ENCODE measurements around the gene TMEM74B.

Gene TMEM74B

DNA sequence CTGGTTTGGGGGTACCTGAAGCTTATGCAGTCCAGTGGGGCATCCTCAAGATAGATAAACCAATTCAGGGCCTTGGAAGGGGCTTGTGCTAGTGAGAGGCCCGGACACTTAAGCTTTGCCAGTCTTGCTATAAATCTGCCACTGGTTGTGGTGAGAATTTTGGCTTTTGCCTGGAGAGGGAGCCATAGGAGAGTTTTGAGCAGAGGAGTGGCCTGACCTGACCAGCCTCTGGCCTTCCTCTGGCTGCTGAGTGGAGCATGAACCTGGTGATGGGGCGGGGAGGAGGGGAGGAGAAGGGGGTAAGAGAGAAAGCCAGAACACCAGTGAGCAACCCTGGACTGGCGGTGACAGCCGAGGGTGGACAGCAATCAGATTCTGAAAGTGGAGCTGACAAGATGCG is 7.1 kb downstream of the TMEM74B start:
- no peak for DNase-seq

DNA sequence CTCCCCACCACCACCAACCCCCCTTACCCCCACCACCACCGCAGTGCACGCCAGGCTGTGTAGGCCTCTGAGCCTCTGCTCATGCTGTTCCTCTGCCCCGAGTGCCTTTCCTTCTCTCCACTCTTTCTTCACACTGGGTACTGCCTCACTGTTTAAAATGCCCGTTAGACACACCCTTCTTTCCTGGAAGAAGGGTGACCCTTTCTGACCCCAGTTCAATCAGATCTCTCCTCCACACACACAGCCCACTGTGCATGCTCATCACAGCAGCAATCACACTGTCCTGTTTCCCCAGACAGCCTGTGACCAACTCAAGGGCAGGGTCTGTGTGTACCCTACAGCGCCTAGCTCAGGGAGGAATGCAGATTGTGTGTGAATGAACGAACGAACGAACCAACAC is 10.0 kb downstream of the TMEM74B start:
- no peak for DNase-seq

DNA sequence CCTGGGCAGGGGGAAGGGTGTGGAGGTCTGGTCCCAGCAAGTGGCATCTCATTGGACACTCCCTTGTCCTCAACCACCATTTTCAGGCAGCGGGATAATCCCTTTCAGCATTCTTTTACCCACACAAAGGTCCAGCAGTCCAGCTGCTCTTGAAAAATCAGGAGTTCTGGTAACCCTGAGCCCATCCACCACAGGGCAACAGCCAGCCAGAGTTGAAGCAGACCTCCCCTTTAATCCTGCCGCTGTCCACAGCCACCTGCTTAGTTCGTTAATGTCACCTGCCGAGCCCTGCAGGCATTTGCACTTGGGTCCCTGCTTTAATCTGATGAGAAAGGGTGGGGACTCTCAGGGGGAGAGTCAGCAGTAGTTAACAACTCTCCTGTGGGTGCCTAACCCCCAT is 11.1 kb downstream of the TMEM74B start:
- DNase-seq: no peak

DNA sequence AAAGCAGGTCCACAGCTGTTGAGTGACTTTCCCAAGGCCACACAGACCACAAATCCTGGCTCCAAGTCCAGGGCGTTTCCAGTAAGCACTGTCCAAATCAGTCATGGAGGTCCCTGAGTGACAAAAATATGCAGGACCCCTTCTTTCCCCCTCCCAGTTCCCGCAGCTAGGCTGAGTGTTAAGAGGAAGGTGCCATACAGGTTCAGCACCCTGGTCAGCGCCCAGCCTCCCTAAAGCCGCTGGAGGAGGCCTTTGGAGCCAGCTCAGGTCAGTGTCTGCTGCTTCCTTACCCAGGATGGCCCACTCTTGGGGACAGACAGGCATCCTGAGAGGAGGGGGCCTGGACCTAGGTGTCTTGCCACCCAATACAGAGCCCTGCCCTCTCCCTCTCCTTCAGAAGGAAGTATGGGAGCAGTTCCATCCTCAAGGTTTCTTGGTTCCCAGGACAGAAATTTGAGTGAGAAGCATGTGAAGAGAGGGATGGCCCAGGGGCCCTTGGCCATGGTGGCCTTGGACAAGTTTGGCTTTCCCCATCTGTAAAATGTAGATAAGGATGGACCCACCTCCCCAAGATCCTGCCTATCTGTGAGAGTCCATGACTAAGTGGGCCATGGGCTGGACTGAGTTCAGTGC is 13.2 kb downstream of the TMEM74B start:
- no peak for DNase-seq

DNA sequence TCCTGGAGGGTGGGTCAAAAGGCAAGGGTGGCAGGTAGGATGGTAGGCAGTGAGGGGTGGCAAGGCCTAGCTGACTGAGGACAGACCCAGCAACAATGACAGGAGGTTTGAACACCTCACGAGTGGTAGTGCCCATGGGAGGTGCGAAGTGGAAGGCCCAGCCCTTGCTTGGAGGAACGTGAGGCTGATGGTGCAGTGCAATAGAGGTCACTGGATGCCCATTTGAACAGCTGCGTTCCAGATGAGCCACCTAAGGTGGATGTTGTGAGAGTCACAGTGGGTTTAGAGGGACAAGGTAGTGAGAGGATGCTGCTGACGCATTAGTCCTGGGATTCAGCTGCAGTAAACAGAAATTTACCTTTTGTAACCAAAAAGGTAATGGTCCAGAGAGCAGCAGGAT is 15.6 kb downstream of the TMEM74B start:
- no peak for DNase-seq

DNA sequence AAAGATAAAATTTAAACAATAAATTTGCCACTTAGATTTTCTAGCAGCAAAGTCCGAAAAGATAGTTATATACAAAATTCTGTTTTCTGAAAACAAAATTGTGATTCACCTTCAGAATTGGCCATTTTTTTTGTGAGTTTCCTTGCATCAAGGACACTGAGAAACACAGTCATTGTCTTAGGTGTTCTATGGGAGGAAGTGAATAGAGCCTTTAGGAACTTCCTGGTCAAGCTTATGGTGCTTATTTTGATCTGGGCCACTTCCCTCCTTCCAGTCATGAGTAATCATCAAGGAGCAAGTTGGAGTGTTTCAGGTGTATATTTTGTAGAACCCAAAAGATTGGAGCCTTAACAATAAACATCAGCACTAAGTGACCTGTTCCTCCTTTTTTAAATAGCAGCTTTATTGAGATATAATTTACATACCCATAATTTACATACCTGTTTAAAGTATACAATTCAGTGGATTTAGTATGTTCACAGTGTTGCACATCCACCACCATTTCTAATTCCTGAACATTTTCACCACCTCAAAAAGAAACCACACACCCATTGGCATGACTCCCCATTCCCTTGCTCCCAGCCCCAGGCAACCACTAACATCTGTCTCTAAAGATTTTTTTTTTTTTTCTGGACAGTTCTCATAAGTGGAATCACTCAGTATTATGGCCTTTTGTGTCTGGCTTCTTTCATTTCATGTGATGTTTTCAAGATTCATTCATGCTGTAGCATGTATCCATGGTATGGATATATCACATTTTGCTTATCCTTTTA is 17.6 kb downstream of the TMEM74B start:
- DNase-seq: no peak

DNA sequence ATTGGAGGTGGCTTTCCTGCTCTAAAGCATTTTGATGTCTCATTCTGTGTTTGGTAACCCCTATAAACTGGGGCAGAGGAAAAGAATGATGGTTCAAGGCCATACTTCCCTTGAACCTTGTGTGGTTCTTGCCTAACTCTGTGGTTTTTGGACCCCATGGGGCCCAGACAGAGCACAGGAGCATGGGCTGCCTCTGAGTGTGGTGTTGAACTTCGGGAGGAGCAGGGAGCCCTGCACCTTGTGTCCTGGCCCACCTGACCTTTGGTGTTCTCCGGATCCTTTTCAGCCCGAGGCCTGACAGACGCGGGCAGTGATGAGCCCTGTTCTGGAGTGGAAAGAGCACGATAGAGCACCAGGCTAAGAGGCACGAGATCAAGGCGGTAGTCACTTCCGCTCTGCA is 18.8 kb downstream of the TMEM74B start:
- no peak for DNase-seq

DNA sequence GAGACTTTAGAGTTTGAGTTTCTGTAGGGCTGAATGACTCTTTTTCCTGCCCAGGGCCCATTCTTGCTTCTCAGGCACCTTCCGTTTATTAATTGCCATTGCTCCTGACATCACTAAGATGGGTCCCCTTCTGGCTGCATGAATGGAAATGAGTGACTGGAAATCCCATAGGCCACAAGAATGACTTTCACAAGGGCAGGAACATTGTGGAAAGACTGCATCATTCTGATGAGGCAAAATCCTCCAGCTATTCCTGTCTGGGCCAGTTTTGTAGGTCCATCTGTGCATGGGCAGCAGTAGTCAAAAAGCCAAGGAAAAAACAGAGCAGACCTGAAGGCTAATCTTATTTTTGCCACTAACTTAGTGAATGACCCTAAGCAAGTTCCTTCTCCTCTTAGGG is 19.3 kb downstream of the TMEM74B start:
- DNase-seq: no peak

DNA sequence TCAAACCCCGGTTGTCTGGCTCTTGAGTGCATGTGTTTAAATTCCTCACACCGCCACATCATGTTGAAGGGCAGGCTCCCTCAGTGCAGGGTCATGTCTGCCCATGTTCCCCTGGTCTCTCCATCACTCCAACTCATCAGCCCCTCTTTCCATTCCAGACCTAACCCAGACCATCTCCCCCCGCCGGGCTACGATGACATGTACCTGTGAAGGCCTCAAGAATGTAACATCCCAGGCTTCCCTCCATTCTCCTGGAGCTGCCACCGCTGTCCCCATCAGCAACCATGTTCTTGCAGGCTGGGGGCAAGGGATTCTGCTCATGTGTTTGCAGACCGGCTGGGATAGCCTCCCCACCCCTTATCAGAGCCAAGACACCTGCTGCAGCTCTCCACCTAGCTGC is 19.9 kb downstream of the TMEM74B start:
- no peak for DNase-seq

DNA sequence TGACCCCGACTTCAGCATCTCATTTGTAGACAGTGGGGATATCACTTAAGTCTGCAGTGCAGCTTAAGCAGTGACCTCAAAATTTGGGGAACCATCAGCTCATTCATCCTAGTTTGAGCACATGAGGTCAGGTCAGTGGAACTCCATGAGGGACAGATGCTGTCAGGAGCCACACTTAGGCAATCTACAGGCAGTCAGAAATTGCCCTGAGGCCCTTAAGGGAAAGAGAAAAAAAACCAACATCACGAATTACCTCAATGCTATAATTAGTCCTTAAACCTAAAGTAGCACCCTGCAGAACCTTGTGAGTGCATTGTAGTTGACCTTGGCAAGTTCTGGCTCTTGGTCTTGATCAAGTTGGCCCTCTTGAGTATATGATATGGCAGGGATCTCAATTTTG is 21.1 kb downstream of the TMEM74B start:
- no peak for DNase-seq

DNA sequence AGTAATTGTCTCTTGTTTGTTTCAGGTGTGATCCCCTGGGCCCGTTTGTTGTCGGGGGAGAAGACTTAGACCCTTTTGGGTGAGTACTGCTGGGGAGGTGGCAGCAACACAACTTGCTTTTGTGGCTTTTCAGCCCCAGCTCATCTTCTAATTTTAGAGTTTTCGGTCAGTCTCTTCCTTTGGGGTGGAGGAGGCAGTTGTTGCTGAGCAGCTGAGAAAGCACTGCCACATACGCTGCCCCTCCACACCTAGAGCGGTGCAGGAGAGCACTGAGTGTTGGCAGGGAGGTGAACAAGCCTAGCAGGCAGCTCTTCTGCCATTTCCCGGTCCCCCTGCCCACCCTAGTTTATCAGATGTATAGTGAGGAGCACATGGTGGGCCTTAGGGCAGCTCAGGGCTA is 21.7 kb downstream of the TMEM74B start:
- DNase-seq: no peak

DNA sequence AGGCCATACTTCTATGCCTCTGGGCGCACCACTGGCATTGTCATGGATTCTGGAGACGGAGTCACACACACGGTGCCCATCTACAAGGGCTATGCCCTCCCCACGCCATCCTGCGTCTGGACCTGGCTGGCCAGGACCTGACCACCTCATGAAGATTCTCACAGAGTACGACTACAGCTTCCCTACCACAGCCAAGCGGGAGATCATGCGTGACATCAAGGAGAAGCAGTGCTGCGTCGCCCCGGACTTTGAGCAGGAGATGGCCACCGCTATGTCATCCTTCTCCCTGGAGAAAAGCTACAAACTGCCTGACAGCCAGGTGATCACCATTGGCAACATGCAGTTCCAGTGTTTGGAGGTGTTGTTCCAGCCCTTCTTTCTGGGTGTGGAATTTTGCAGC is 23.8 kb downstream of the TMEM74B start:
- no peak for DNase-seq

DNA sequence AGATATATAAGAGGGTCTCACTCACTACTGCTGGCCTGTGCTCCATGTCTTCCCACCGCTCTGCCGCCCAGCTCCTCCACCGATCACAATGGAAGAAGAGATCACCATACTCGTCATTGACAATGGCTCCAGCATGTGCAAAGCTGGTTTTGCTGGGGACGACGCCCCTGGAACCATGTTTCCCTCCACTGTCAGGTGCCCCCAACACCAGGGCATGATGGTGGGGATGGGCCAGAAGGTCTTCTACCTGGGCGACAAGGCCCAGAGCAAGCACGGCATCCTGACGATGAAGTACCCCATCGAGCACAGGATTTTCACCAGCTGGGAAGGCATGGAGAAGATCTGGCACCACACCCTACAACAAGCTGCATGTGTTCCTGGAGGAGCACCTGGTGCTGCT is 24.3 kb downstream of the TMEM74B start:
- no peak for DNase-seq

DNA sequence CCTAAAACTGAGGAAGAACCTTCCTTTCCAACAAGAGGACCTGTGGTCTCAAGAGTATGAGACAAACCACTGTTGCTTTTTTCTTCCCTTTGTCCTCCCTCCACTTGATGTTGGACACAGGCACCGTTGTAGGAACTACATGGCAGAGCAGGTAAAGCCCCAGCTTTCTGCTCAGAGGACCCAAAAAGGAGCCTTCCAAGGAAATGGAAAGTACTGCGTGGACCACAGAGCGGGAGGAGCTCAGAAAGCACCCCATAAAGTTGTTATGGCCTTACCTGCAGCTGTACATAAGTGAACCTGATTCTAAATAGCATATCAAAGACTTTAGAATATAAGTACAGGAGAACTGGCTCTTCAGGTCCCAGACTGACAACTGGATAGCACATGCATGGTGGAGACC is 29.4 kb downstream of the TMEM74B start:
- no peak for DNase-seq

DNA sequence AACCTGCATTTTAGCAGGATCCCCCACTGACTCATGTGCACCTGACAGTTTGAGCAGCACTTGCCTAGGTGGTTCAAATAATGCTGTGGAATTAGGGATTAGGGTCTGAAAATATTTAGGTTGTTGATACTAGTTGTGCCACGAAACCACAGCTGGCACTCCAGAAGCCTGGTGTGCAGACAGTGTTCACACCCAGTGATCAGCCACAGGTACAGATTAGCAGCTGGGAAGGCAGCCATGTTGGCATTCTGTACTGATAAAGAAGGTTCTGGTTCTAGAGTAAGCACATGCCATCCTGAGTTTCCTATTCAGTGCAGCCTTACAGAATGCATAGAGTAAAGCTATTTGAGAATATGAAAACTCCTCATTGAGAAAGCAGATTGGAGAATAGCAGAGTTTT is 30.1 kb downstream of the TMEM74B start:
- no peak for DNase-seq

DNA sequence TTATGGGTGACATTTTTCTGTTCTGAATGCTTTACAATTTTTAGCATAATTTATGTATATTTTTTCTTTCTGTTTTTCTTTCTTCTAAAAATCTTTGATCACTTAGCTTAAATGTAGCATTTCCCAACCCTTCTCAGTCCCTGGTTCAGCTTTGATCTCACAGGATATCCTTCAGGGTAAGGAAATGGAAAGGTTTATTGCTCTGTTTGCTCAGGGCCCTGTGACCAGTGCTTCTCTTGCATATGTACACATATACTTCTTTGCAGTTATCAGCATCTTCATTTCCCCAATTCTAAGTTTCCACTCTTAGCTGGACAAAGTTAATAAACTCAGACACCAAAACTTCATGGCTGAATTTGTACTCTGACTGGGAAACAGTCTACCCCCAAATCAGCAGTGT is 30.6 kb downstream of the TMEM74B start:
- no peak for DNase-seq

DNA sequence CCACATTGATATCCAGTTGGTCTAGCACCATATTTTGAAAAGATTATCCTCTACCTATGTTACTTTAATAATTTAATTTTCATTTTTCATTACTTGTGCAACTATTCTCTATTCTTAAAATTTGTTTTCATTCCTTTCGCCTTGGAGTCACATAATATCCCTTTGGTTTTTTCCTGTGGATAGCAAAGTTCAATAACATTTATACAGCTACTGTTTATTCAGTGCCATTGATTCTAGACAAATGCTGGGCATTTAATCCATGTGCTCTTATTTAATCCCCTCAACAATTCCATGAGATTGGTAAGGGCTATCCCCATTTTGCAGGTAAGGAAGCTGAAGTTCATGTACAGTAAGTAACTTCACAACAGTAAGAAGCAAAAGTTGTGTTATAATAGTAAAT is 33.8 kb downstream of the TMEM74B start:
- no peak for DNase-seq

DNA sequence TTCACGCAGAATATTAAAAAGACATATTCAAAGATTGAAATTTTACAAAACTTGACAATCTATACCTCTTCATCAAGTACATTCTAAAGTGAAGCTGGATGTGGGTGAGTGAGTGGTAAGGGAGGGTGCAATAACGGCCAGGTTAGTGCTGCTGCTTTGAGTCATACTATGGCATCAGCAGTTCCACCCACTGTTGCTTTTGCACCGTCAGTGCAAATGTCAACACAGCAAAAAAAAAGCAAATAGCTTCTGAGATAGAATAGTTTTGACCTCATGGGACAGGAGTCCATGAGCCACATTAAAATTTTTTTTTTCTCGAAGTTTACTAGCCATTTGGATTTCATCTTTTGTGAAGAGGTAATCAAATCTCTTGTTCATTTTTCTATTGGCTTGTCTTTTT is 34.6 kb downstream of the TMEM74B start:
- no peak for DNase-seq

DNA sequence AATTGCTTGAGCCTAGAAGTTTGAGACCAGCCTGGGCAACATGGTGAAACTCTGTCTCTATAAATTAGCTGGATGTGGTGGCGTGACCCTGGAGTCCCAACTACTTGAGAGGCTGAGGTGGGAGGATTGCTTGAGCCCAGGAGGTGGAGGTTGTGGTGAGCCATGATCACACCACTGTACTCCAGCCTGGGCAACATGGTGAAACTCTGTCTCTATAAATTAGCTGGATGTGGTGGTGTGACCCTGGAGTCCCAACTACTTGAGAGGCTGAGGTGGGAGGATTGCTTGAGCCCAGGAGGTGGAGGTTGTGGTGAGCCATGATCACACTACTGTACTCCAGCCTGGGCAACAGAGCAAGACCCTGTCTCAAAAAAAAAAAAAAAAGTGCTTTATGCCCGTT is 35.0 kb downstream of the TMEM74B start:
- DNase-seq: peak; percentile 26

DNA sequence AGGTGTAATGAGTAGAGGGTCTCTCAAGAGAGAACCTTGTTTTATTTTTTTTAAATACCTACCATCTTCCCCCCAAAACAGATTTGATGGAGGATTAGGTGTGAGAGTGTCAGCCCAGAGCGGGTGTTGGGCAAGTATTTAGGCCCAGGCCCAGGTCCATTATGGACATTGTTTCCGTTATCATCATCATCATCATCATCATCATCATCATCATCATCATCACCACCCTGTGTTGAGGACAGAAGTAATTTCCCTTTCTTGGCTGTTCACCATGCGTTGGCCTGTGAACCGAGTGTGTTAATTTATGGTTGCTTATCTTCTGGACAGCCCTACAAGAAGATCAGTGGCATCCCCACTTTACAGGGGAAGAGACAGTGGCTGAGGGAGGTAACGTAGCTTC is 37.8 kb downstream of the TMEM74B start:
- DNase-seq: no peak

DNA sequence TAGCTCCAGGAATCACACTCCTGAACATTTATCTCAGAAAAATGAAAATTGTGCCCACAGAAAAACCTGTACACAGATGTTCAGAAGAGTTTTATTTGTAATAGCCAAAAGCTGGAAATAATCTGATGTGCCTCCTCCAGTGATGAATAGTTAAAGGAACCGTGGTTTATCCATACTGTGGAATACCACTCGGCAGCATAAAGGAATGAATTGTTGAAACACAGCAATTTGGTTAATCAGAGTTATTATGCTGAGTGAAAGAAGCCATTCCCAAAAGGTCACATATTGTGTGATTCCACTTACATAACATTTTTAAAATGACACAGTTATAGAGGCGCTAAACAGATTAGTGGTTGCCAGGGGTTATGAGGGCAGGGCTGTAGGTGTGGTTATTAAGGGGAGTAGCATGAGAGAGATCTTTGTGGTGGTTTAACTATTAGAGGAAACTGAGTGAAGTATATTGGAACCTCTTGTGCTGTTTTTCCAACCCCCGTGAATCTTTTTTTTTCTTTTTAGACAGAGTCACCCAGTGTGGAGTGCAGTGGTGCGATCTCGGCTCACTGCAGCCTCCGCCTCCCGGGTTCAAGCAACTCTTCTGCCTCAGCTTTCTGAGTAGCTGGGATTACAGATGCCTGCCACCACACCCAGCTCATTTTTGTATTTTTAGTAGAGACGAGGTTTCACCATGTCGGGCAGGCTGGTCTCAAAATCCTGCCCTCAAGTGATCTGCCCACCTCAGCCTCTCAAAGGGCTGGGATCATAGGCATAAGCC is 40.2 kb downstream of the TMEM74B start:
- no peak for DNase-seq

DNA sequence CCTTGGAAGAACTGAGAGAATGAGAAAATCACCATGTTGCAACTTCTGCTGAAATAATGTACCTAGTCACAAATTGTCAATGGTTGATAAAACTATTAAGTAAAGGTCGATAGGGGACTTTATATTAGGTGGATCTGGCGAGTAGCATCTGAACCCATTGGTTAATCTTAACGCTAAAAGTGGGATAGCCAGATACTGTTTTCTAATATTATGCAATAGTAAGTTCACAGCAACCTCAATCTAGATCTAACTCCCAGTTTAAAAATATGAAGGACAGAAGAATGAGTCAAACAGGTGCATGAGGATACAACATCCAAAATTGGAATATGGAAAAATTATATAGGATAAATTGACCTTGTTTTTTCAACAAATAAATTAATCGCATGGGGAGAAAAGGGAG is 47.5 kb downstream of the TMEM74B start:
- no peak for DNase-seq

DNA sequence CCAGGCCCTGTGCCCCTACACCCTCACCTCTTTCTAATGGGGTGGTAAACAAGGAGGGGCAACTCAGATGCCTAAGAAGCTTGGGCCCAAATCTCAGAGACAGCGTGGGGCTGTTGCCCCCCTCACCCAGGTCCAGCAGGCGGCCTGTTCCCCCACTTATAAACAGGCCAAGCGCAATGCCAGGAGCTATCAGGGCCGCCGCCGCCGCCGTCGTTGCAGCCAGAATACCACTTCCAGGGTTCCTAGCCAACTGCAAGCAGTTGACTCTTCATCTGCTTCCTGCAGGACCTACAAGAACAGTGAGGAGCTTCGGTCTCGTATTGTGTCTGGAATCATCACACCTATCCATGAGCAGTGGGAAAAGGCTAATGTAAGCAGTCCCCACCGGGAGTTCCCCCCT is 49.9 kb downstream of the TMEM74B start:
- DNase-seq: no peak

DNA sequence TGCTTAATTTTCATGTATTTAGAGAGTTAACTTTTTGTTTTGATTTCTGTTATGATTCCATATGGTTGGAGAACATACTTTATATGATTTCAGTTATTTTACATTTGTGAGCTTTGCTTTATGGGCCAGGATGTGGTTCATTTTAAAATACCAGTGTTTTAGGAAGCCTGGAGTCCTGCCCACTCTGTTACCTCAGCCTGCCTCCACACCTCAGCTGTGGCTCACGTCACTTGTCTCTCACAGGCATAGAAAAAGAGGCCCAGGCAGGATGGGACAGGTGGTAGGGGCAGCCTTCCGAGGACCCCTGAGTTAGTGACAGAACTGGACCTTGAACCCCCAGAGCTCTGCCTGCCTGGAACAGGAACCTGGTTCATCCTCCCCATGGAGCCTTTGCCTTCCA is 50.4 kb downstream of the TMEM74B start:
- no peak for DNase-seq
